Mesenchymal stem cell (in vitro differentiated cells and primary cell): ENCODE measurements around the gene CCL1.

ENCODE experiments used
- DNase-seq: peaks from one replicate; pipeline ENCODE4 v3.0.0-alpha.2; 2013
- H2AFZ ChIP-seq: one replicate; pipeline ENCODE4 v1.6.1; 2013; ENCODE audit warnings: low read depth, mild to moderate bottlenecking, control low read depth, inconsistent platforms, low read length, moderate library complexity
- H2AK5ac ChIP-seq: 2 replicates; pipeline ENCODE4 v1.6.1; 2013; ENCODE audit warnings: low read length, moderate library complexity, mild to moderate bottlenecking, inconsistent platforms; ENCODE audit not compliant: severe bottlenecking
- H2BK120ac ChIP-seq: one replicate; pipeline ENCODE4 v1.6.1; 2013; ENCODE audit warnings: low read depth, mild to moderate bottlenecking, inconsistent platforms, low read length, moderate library complexity
- H2BK12ac ChIP-seq, 2 experiments: one replicate each; pipeline ENCODE4 v1.6.1; 2013; ENCODE audit warnings: inconsistent platforms in 2 of 2, low read length in 2 of 2, mild to moderate bottlenecking in 2 of 2, moderate library complexity in 2 of 2, control low read depth in 1 of 2
- H2BK15ac ChIP-seq: one replicate; pipeline ENCODE4 v1.6.1; 2013; ENCODE audit warnings: mild to moderate bottlenecking, low read depth, inconsistent platforms; ENCODE audit not compliant: poor library complexity, severe bottlenecking
- H2BK5ac ChIP-seq: 2 replicates; pipeline ENCODE4 v1.6.1; 2013; ENCODE audit warnings: low read depth, mild to moderate bottlenecking, low read length, control low read depth, inconsistent platforms; ENCODE audit not compliant: poor library complexity, severe bottlenecking
- H3K14ac ChIP-seq, 2 experiments: one replicate each; pipeline ENCODE4 v1.6.1; 2013; ENCODE audit warnings: inconsistent platforms in 2 of 2, low read length in 2 of 2, control low read depth in 1 of 2, mild to moderate bottlenecking in 1 of 2, moderate library complexity in 1 of 2
- H3K18ac ChIP-seq, 2 experiments: one replicate each; pipeline ENCODE4 v1.6.1; 2013; ENCODE audit warnings: inconsistent platforms in 2 of 2, low read length in 2 of 2, control low read depth in 1 of 2, low read depth in 1 of 2, mild to moderate bottlenecking in 1 of 2
- H3K23ac ChIP-seq, 2 experiments: one replicate each; pipeline ENCODE4 v1.6.1; 2013; ENCODE audit warnings: inconsistent platforms in 2 of 2, low read length in 2 of 2, mild to moderate bottlenecking in 2 of 2, moderate library complexity in 2 of 2, control low read depth in 1 of 2
- H3K27ac ChIP-seq: 2 replicates; pipeline ENCODE4 v1.5.1; 2013; ENCODE audit warnings: mild to moderate bottlenecking, moderate library complexity, low read length, control low read depth, inconsistent platforms; ENCODE audit not compliant: poor library complexity, severe bottlenecking
- H3K27me3 ChIP-seq, 2 experiments: 2 replicates each; pipeline versions ENCODE4 v1.6.1 to v1.7.0; 2013; ENCODE audit warnings: low read length in 2 of 2, mild to moderate bottlenecking in 2 of 2, moderate library complexity in 2 of 2, control low read depth in 1 of 2, inconsistent platforms in 1 of 2; ENCODE audit not compliant: control insufficient read depth in 1 of 2, insufficient read depth in 1 of 2
- H3K36me3 ChIP-seq, 2 experiments: 2 replicates each; pipeline versions ENCODE4 v1.6.1 to v1.7.0; 2013; ENCODE audit warnings: low read length in 2 of 2, control low read depth in 1 of 2, inconsistent platforms in 1 of 2, low read depth in 1 of 2, mild to moderate bottlenecking in 1 of 2; ENCODE audit not compliant: insufficient read depth in 2 of 2, control insufficient read depth in 1 of 2
- H3K4ac ChIP-seq, 2 experiments: one replicate each; pipeline ENCODE4 v1.6.1; 2013; ENCODE audit warnings: inconsistent platforms in 2 of 2, low read length in 2 of 2, mild to moderate bottlenecking in 2 of 2, moderate library complexity in 2 of 2, control low read depth in 1 of 2, low read depth in 1 of 2
- H3K4me1 ChIP-seq: 2 replicates; pipeline ENCODE4 v1.6.1; 2013; ENCODE audit warnings: low read depth, low read length, control low read depth; ENCODE audit not compliant: control insufficient read depth, insufficient read depth
- H3K4me2 ChIP-seq: 2 replicates; pipeline ENCODE4 v1.6.1; 2013; ENCODE audit warnings: low read length, mild to moderate bottlenecking, inconsistent platforms; ENCODE audit not compliant: poor library complexity, severe bottlenecking
- H3K4me3 ChIP-seq, 2 experiments: 2 replicates each; pipeline versions ENCODE4 v1.5.1 to v1.7.0; 2013; ENCODE audit warnings: low read length in 2 of 2, mild to moderate bottlenecking in 2 of 2, control low read depth in 1 of 2, low read depth in 1 of 2; ENCODE audit not compliant: insufficient read depth in 1 of 2
- H3K79me1 ChIP-seq: replicated peaks from 2 replicates; pipeline ENCODE4 v1.6.1; 2013; ENCODE audit warnings: mild to moderate bottlenecking, control low read depth, low read length, inconsistent platforms; ENCODE audit not compliant: poor library complexity, severe bottlenecking
- H3K9ac ChIP-seq: 2 replicates; pipeline ENCODE4 v1.7.0; 2013; ENCODE audit warnings: mild to moderate bottlenecking, low read length, moderate library complexity
- H3K9me3 ChIP-seq: 2 replicates; pipeline ENCODE4 v1.7.0; 2013; ENCODE audit warnings: mild to moderate bottlenecking, low read length; ENCODE audit not compliant: control insufficient read depth
- H4K8ac ChIP-seq: one replicate; pipeline ENCODE4 v1.6.1; 2013; ENCODE audit warnings: inconsistent platforms, mild to moderate bottlenecking, low read length, moderate library complexity
- H4K91ac ChIP-seq: one replicate; pipeline ENCODE4 v1.6.1; 2013; ENCODE audit warnings: mild to moderate bottlenecking, low read length, inconsistent platforms
- WGBS: methylation state at CpG from one replicate; pipeline ENCODE4 v1.1.7; 2013; ENCODE audit warnings: mixed read lengths; 5-methylcytosine and 5-hydroxymethylcytosine counted together

CCL1 gene

DNA sequence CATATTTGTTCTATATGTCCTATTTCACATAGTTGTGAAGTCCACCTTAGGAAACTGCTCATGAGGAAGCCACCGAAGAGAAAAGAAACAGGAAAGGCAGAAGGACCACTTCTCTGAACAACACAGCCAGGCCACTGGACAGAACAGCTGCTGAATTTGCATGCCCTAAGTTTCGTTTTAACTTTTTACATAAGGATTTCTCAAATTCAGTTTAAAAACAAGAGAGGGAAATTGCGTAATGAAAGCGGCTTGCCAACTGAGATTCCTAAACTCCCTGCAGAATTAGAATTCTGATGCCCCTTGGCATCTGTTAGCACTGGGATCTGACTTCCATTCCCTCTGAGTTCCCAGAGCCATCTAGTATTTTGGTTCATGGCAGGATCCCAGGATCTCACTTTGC lies 48.8 kb downstream of the CCL1 start:
- no peaks in the 10 kb centered on the region for H3K4me1 ChIP-seq
- H3K27ac ChIP-seq, result no peak overlapping the region
- no peak overlapping the region for H2BK12ac ChIP-seq
- H3K4me2 ChIP-seq, result no peak overlapping the region
- no peak overlapping the region for H4K91ac ChIP-seq
- no peak overlapping the region for H2AK5ac ChIP-seq
- peak overlapping the region; percentile 52 for H3K9ac ChIP-seq
- no peaks in the 10 kb centered on the region for H3K9me3 ChIP-seq
- no peak for DNase-seq
- no peak overlapping the region for H3K18ac ChIP-seq
- H4K8ac ChIP-seq, result no peak overlapping the region
- H3K14ac ChIP-seq, result no peak overlapping the region
- 84% methylated on average over 4 of the region's 4 CpGs for WGBS
- H3K79me1 ChIP-seq, result no peaks in the 10 kb centered on the region
- no peak overlapping the region for H2BK15ac ChIP-seq
- peak overlapping the region in 1 of 2 experiments; percentile 16 for H3K4me3 ChIP-seq
- H3K4ac ChIP-seq, result no peak overlapping the region
- H3K27me3 ChIP-seq, result no peaks in the 10 kb centered on the region
- H2AFZ ChIP-seq, result no peak overlapping the region
- H3K36me3 ChIP-seq, result no peaks in the 10 kb centered on the region
- H3K23ac ChIP-seq, result no peak overlapping the region
- no peak overlapping the region for H2BK120ac ChIP-seq
- H2BK5ac ChIP-seq, result no peak overlapping the region

DNA sequence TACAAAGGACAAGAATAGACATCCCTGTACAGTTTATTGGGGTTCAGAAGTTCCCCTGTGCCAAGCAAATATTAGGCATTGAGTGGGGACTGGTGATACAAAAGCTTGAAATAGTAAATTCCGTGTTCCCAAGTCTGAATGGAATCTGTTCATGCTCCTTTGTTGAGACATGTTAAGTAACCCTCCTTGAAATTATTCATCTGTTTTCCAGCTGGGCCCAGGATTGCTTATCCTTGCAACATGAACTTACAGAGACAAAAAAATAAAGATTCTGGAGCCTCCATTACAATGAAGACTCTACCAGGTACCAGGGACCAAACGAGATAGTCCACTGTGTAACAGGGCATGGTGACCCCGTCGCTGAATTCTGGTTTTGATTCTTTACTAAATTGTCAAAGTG lies 49.9 kb downstream of the CCL1 start:
- no peaks in the 10 kb centered on the region for H3K79me1 ChIP-seq
- no peaks in the 10 kb centered on the region for H3K27me3 ChIP-seq
- H3K9ac ChIP-seq, result no peak overlapping the region
- H3K4me2 ChIP-seq, result no peak overlapping the region
- H2BK5ac ChIP-seq, result no peak overlapping the region
- no peak overlapping the region for H3K4ac ChIP-seq
- H3K4me3 ChIP-seq, result no peak overlapping the region
- no peaks in the 10 kb centered on the region for H3K4me1 ChIP-seq
- H3K9me3 ChIP-seq, result no peaks in the 10 kb centered on the region
- H2AFZ ChIP-seq, result no peak overlapping the region
- no peak overlapping the region for H3K23ac ChIP-seq
- H2BK120ac ChIP-seq, result no peak overlapping the region
- H4K91ac ChIP-seq, result no peak overlapping the region
- H2BK12ac ChIP-seq, result no peak overlapping the region
- H3K36me3 ChIP-seq, result no peaks in the 10 kb centered on the region
- H3K18ac ChIP-seq, result no peak overlapping the region
- no peak overlapping the region for H3K27ac ChIP-seq
- DNase-seq, result no peak
- H4K8ac ChIP-seq, result no peak overlapping the region
- 83% methylated on average over 1 of the region's 4 CpGs for WGBS
- no peak overlapping the region for H2AK5ac ChIP-seq
- no peak overlapping the region for H2BK15ac ChIP-seq
- H3K14ac ChIP-seq, result no peak overlapping the region

DNA sequence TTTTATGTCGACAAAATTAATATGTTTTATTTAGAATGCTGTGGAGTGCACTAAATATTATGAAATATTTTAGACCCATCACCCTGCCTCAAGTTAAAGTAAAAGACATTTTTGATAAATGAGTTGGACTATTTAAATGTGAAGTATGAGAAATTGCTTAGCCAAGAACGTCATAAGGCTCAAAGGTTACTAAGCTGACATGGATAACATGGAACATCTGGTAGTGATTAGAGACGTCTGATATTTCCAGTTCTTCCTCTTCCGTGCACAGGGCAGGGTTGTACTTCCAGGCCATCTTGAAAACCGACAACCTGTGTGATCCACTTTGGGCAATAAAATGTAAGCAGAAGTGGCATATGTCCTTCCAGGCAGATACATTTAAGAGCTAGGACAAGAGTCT lies 51.0 kb downstream of the CCL1 start:
- Histone ChIP-seq H3K18ac (no peak overlapping the region), H3K14ac (no peak overlapping the region)
- WGBS, result 35% methylated on average over 4 of the region's 5 CpGs

DNA sequence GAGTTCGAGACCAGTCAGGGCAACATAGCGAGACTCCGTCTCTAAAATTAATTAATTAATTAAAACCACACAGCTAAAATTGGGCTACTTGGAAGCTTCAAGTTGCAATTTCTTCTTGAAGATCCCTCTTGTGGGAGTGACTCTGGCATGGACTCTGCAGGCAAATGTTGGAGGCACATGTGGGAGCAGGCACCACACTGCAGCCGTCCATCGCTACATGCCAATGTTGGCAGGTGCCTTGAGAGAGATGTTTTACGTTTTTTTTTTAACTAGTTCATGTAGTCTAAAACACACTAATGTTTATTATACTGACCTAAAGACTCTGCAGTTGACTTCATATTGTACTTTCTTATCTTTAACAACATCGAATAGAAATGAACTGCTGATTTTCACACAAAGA lies 51.7 kb downstream of the CCL1 start:
- Histone ChIP-seq H2BK15ac (no peak overlapping the region), H3K9ac (no peak overlapping the region), H4K8ac (no peak overlapping the region), H3K4me1 (no peaks in the 10 kb centered on the region), H2AFZ (no peak overlapping the region), H3K14ac (no peak overlapping the region), H2BK12ac (no peak overlapping the region), H3K4me2 (no peak overlapping the region), H3K4me3 (no peak overlapping the region), H3K18ac (no peak overlapping the region), H2AK5ac (no peak overlapping the region), H3K79me1 (no peaks in the 10 kb centered on the region), H3K36me3 (no peaks in the 10 kb centered on the region), H3K9me3 (no peaks in the 10 kb centered on the region), H2BK120ac (no peak overlapping the region), H4K91ac (no peak overlapping the region), H3K23ac (no peak overlapping the region), H3K27me3 (no peaks in the 10 kb centered on the region), H3K27ac (no peak overlapping the region), H3K4ac (no peak overlapping the region), H2BK5ac (no peak overlapping the region)
- WGBS, result 100% methylated on average over 3 of the region's 7 CpGs
- no peak for DNase-seq

More for the DNA sequence above, 51.0 kb downstream of the CCL1 start:
- H2AK5ac ChIP-seq, result no peak overlapping the region
- H3K4me3 ChIP-seq, result no peak overlapping the region
- H3K4ac ChIP-seq, result no peak overlapping the region
- H2BK5ac ChIP-seq, result no peak overlapping the region
- no peak overlapping the region for H3K27ac ChIP-seq
- no peak for DNase-seq
- no peak overlapping the region for H4K91ac ChIP-seq
- H2BK120ac ChIP-seq, result no peak overlapping the region
- no peaks in the 10 kb centered on the region for H3K36me3 ChIP-seq
- H3K9me3 ChIP-seq, result no peaks in the 10 kb centered on the region
- no peaks in the 10 kb centered on the region for H3K79me1 ChIP-seq
- no peak overlapping the region for H3K4me2 ChIP-seq
- H2BK15ac ChIP-seq, result no peak overlapping the region
- H3K23ac ChIP-seq, result no peak overlapping the region
- no peak overlapping the region for H3K9ac ChIP-seq
- H2AFZ ChIP-seq, result no peak overlapping the region
- no peak overlapping the region for H4K8ac ChIP-seq
- no peaks in the 10 kb centered on the region for H3K4me1 ChIP-seq
- no peak overlapping the region for H2BK12ac ChIP-seq
- no peaks in the 10 kb centered on the region for H3K27me3 ChIP-seq
